ENCODE measurements around the gene CEACAM20.

Gene CEACAM20

GRCh38 chr19:44525721-44526430 lies 3.6 kb downstream of the CEACAM20 start:
- no peak for DNase-seq
- no peaks in the 10 kb centered on the region for H3K4me1 ChIP-seq
- H3K27me3 ChIP-seq = peaks cover 36% of the 10 kb centered on the region
- H3K4me3 ChIP-seq (ENCODE audit: low read depth, low read length) = no peak overlapping the region
- no peaks in the 10 kb centered on the region for H3K36me3 ChIP-seq
- no peaks in the 10 kb centered on the region; the same call in 1 of the 2 replicates for H3K9me3 ChIP-seq
- no peak for TF ChIP-seq CTCF (IDR thresholded peaks at IDR 0.05; ENCODE audit: low read depth, low read length)

- no peak overlapping the region for H3K4me3 ChIP-seq (ENCODE audit: low read depth, low read length)
- TF ChIP-seq CTCF (IDR thresholded peaks at IDR 0.05; ENCODE audit: low read depth, low read length) = no peak
- H3K9me3 ChIP-seq = no peaks in the 10 kb centered on the region; the same call in 1 of the 2 replicates
- no peaks in the 10 kb centered on the region for H3K36me3 ChIP-seq
- H3K27me3 ChIP-seq = peaks cover 9% of the 10 kb centered on the region; the same call in 1 of the 2 replicates
- H3K4me1 ChIP-seq = no peaks in the 10 kb centered on the region
- no peak for DNase-seq
These were observed 8.1 kb downstream of the CEACAM20 start for GRCh38 chr19:44521370-44521769.

- no peak for TF ChIP-seq CTCF (IDR thresholded peaks at IDR 0.05; ENCODE audit: low read depth, low read length)
- DNase-seq = no peak
- no peaks in the 10 kb centered on the region; the same call in 1 of the 2 replicates for H3K9me3 ChIP-seq
These were observed 12.3 kb downstream of the CEACAM20 start for GRCh38 chr19:44517146-44517545.

DNA sequence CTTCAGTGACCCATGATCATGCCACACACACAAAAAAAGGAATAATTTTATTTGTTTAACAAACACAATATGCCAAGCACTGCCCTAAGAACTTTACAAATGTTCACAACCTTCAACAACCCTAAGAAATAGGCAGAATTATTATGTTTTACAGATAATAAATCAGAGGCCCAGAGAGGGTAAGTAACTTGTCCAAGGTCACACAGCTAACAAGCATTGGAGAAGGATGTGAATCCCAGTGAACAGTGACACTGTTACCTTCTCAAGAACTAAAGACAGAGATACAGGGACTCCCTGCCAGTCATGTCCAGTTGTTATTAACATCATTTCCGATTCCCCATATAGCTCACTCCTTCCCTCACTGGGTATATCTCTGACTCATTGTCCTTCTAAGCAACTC lies 13.6 kb downstream of the CEACAM20 start:
- no peaks in the 10 kb centered on the region; the same call in 1 of the 2 replicates for H3K9me3 ChIP-seq
- no peaks in the 10 kb centered on the region for H3K4me1 ChIP-seq
- DNase-seq = no peak
- H3K4me3 ChIP-seq (ENCODE audit: low read depth, low read length) = no peak overlapping the region
- H3K27me3 ChIP-seq = no peaks in the 10 kb centered on the region
- H3K36me3 ChIP-seq = no peaks in the 10 kb centered on the region
- no peak for TF ChIP-seq CTCF (IDR thresholded peaks at IDR 0.05; ENCODE audit: low read depth, low read length)

More at GRCh38 chr19:44517146-44517545, 12.3 kb downstream of the CEACAM20 start:
- no peaks in the 10 kb centered on the region for H3K36me3 ChIP-seq
- no peak overlapping the region for H3K4me3 ChIP-seq (ENCODE audit: low read depth, low read length)
- no peaks in the 10 kb centered on the region for H3K27me3 ChIP-seq
- no peaks in the 10 kb centered on the region for H3K4me1 ChIP-seq

- no peak for TF ChIP-seq CTCF (IDR thresholded peaks at IDR 0.05; ENCODE audit: low read depth, low read length)
- H3K27me3 ChIP-seq = no peaks in the 10 kb centered on the region
- H3K36me3 ChIP-seq = no peaks in the 10 kb centered on the region
- DNase-seq = no peak
- no peak overlapping the region for H3K4me3 ChIP-seq (ENCODE audit: low read depth, low read length)
- H3K4me1 ChIP-seq = no peaks in the 10 kb centered on the region
- no peaks in the 10 kb centered on the region; the same call in 1 of the 2 replicates for H3K9me3 ChIP-seq
These were observed 14.4 kb downstream of the CEACAM20 start for GRCh38 chr19:44515031-44515430.

All from BE2C (cell line).